Measurements from ENCODE around the gene THY1. TPM values are rescaled to one million over a fixed set of nuclear protein-coding genes. Genes with fewer than 3 reads are reported as not detected.

The THY1 gene
- total RNA-seq, 4 donors from 2014 or later = 13.3 to 70.1 (median 25.4) TPM

DNA sequence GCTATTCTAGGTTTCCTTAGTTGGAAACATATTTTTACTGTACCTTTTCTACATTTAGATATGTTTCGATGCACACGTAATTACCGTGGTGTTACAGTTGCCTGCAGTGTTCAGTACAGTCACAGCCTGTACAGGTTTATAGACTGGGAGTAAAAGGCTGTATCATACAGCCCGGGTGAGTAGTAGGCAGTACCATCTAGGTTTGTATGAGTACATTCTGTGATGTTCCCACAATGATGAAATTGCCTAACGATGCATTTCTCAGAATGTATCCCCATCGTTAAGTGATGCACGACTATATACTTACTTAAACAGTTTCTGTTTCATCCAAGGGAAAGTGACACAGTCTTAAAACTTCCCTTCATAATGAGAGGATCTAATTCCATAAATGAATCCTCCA lies 13.1 kb upstream of the THY1 start:
- intact Hi-C loops (cut with DNase I) = no loop called here
- Histone ChIP-seq H3K9me3 (no peaks in the 10 kb centered on the region), H3K36me3 (no peaks in the 10 kb centered on the region), H3K27me3 (no peaks in the 10 kb centered on the region), H3K4me3 (no peak overlapping the region), H3K4me1 (peaks cover 0 to 18% (median 16%) of the 10 kb centered on the region in 4 donors), H3K27ac (replicated peaks in 1 of 4) (no peak overlapping the region)
- TF ChIP-seq POLR2AphosphoS5 (IDR thresholded peaks at IDR 0.05) = no peak
- no peak for TF ChIP-seq CTCF (IDR thresholded peaks at IDR 0.05)
- TF ChIP-seq EP300 (IDR thresholded peaks at IDR 0.05) = no peak
- TF ChIP-seq POLR2A (IDR thresholded peaks at IDR 0.05; ENCODE audit: low read depth) = no peak
- 97% methylated on average over 7 of the region's 7 CpGs for WGBS
- no peak for DNase-seq (ENCODE audit: extremely low spot score)

- no peak for DNase-seq (ENCODE audit: extremely low spot score)
- WGBS = 88% methylated on average over 1 of the region's 1 CpG
- intact Hi-C loops (cut with DNase I) = no loop called here
- Histone ChIP-seq H3K9me3 (no peaks in the 10 kb centered on the region), H3K27ac (replicated peaks in 1 of 4) (no peak overlapping the region), H3K4me3 (no peak overlapping the region), H3K4me1 (peaks cover 0 to 18% (median 16%) of the 10 kb centered on the region in 4 donors), H3K36me3 (no peaks in the 10 kb centered on the region), H3K27me3 (no peaks in the 10 kb centered on the region)
- TF ChIP-seq POLR2A (IDR thresholded peaks at IDR 0.05; ENCODE audit: low read depth) (no peak), POLR2AphosphoS5 (IDR thresholded peaks at IDR 0.05) (no peak), EP300 (IDR thresholded peaks at IDR 0.05) (no peak), CTCF (IDR thresholded peaks at IDR 0.05) (no peak)
Measured at GRCh38 chr11:119434591-119435330, 11.8 kb upstream of the THY1 start.

GRCh38 chr11:119433358-119433725 lies 10.4 kb upstream of the THY1 start:
- intact Hi-C loops (cut with DNase I) = no loop called here
- WGBS = 43% methylated on average over 1 of the region's 1 CpG
- no peak for DNase-seq (ENCODE audit: extremely low spot score)
- TF ChIP-seq EP300 (IDR thresholded peaks at IDR 0.05) = no peak
- TF ChIP-seq POLR2A (IDR thresholded peaks at IDR 0.05; ENCODE audit: low read depth) = no peak
- TF ChIP-seq POLR2AphosphoS5 (IDR thresholded peaks at IDR 0.05) = no peak
- no peak for TF ChIP-seq CTCF (IDR thresholded peaks at IDR 0.05)
- Histone ChIP-seq H3K4me3 (no peak overlapping the region), H3K9me3 (no peaks in the 10 kb centered on the region), H3K36me3 (no peaks in the 10 kb centered on the region), H3K27ac (replicated peaks in 1 of 4) (peak overlapping the region in 1 of 4 donors; percentile 75), H3K27me3 (no peaks in the 10 kb centered on the region), H3K4me1 (peaks cover 0 to 18% (median 16%) of the 10 kb centered on the region in 4 donors)

GRCh38 chr11:119432484-119433357 lies 9.7 kb upstream of the THY1 start:
- no peaks in the 10 kb centered on the region for H3K36me3 ChIP-seq
- H3K4me1 ChIP-seq = peaks cover 0 to 18% (median 16%) of the 10 kb centered on the region in 4 donors
- peak overlapping the region; percentile 31 to 44 (median 35) for H3K4me3 ChIP-seq
- no peaks in the 10 kb centered on the region for H3K9me3 ChIP-seq
- intact Hi-C loops (cut with DNase I) = no loop called here
- TF ChIP-seq EP300 (IDR thresholded peaks at IDR 0.05) = no peak
- no peak for TF ChIP-seq POLR2A (IDR thresholded peaks at IDR 0.05; ENCODE audit: low read depth)
- peak; percentile 8 to 22 for TF ChIP-seq POLR2AphosphoS5 (IDR thresholded peaks at IDR 0.05)
- TF ChIP-seq CTCF (IDR thresholded peaks at IDR 0.05) = no peak
- no peaks in the 10 kb centered on the region for H3K27me3 ChIP-seq
- H3K27ac ChIP-seq (replicated peaks in 1 of 4) = peak overlapping the region in 3 of 4 donors; percentile 47 to 75 (median 65)
- WGBS = 31% methylated on average over 21 of the region's 21 CpGs
- no peak for DNase-seq (ENCODE audit: extremely low spot score)

Data from esophagus muscularis mucosa (tissue), 4 donors.